WTC11 (cell line): ENCODE results near the gene YPEL4. TPM values are rescaled to one million over a fixed set of nuclear protein-coding genes. Genes with fewer than 3 reads are reported as not detected.

Source experiments
- AFF4 ChIP-seq: sonication (generic); formaldehyde crosslinking; IDR thresholded peaks from 2 replicates; pipeline ENCODE4 v1.8.1; 2023; ENCODE audit warnings: mild to moderate bottlenecking, missing genetic modification reagents, borderline replicate concordance
- ARID4B ChIP-seq: sonication (generic); formaldehyde crosslinking; IDR thresholded peaks from 2 replicates; pipeline ENCODE4 v1.8.0; 2023; ENCODE audit warnings: missing genetic modification reagents, mild to moderate bottlenecking, borderline replicate concordance
- CBFB ChIP-seq: sonication (generic); formaldehyde crosslinking; IDR thresholded peaks from 2 replicates; pipeline ENCODE4 v1.8.1; 2022; ENCODE audit warnings: mild to moderate bottlenecking, low read depth, missing genetic modification reagents
- CREM ChIP-seq: sonication (generic); formaldehyde crosslinking; IDR thresholded peaks from 2 replicates; pipeline ENCODE4 v1.8.1; 2022; ENCODE audit warnings: mild to moderate bottlenecking, missing genetic modification reagents, moderate library complexity
- E2F1 ChIP-seq: sonication (generic); formaldehyde crosslinking; IDR thresholded peaks from 2 replicates; pipeline ENCODE4 v1.8.0; 2022; ENCODE audit warnings: mild to moderate bottlenecking, missing genetic modification reagents
- ERG ChIP-seq: fragments of 250-450 bp; sonication (Bioruptor Pico); IDR thresholded peaks from 2 replicates; pipeline ENCODE4 v1.8.0; 2021; ENCODE audit warnings: mild to moderate bottlenecking
- IRF2 ChIP-seq: sonication (generic); formaldehyde crosslinking; IDR thresholded peaks from 2 replicates; pipeline ENCODE4 v1.8.0; 2022; ENCODE audit warnings: low read depth, missing genetic modification reagents, borderline replicate concordance
- MAX ChIP-seq: sonication (generic); formaldehyde crosslinking; IDR thresholded peaks from 2 replicates; pipeline ENCODE4 v1.8.0; 2022; ENCODE audit warnings: mild to moderate bottlenecking, missing genetic modification reagents
- MYBL2 ChIP-seq: sonication (generic); formaldehyde crosslinking; IDR thresholded peaks from 2 replicates; pipeline ENCODE4 v1.8.1; 2023; ENCODE audit warnings: mild to moderate bottlenecking, moderate library complexity, missing genetic modification reagents
- NFE2L1 ChIP-seq: sonication (generic); formaldehyde crosslinking; IDR thresholded peaks from 2 replicates; pipeline ENCODE4 v1.8.1; 2023; ENCODE audit warnings: missing genetic modification reagents
- NR2C2 ChIP-seq: sonication (generic); formaldehyde crosslinking; IDR thresholded peaks from 2 replicates; pipeline ENCODE4 v1.8.0; 2022; ENCODE audit warnings: mild to moderate bottlenecking, missing genetic modification reagents
- PRDM15 ChIP-seq: sonication (generic); formaldehyde crosslinking; IDR thresholded peaks from 2 replicates; pipeline ENCODE4 v1.8.0; 2022; ENCODE audit warnings: missing genetic modification reagents
- RELA ChIP-seq: sonication (generic); formaldehyde crosslinking; IDR thresholded peaks from 2 replicates; pipeline ENCODE4 v1.8.1; 2022; ENCODE audit warnings: missing genetic modification reagents, mild to moderate bottlenecking, borderline replicate concordance
- STAT6 ChIP-seq: sonication (generic); formaldehyde crosslinking; conservative IDR thresholded peaks from 2 replicates; pipeline ENCODE4 v1.8.1; 2023; ENCODE audit warnings: mild to moderate bottlenecking, low read depth, missing genetic modification reagents, moderate library complexity
- TEAD4 ChIP-seq: sonication (generic); formaldehyde crosslinking; IDR thresholded peaks from 2 replicates; pipeline ENCODE4 v1.8.0; 2022; ENCODE audit warnings: mild to moderate bottlenecking, missing genetic modification reagents
- ZBTB21 ChIP-seq: sonication (generic); formaldehyde crosslinking; IDR thresholded peaks from 2 replicates; pipeline ENCODE4 v1.8.1; 2023; ENCODE audit warnings: mild to moderate bottlenecking, missing genetic modification reagents, borderline replicate concordance
- ZMAT4 ChIP-seq: fragments of 250-450 bp; sonication (Bioruptor Pico); IDR thresholded peaks from 2 replicates; pipeline ENCODE4 v1.9.0; 2021; ENCODE audit warnings: mild to moderate bottlenecking
- ZNF121 ChIP-seq: sonication (generic); formaldehyde crosslinking; IDR thresholded peaks from 2 replicates; pipeline ENCODE4 v1.8.0; 2023; ENCODE audit warnings: missing genetic modification reagents
- ZNF396 ChIP-seq: fragments of 250-450 bp; sonication (Bioruptor Pico); IDR thresholded peaks from 2 replicates; pipeline ENCODE4 v1.8.0; 2021; ENCODE audit warnings: mild to moderate bottlenecking, moderate library complexity, borderline replicate concordance
- ZNF423 ChIP-seq: fragments of 250-450 bp; sonication (Bioruptor Pico); IDR thresholded peaks from 2 replicates; pipeline ENCODE4 v2.1.2; 2022; ENCODE audit warnings: mild to moderate bottlenecking, moderate library complexity
- total RNA-seq: library from RNA; stranded (reverse); gene quantifications from 3 replicates; pipeline ENCODE4 v1.2.3, GENCODE V29; 2021

YPEL4 gene
- total RNA-seq, 1 experiment from 2014 or later, result 0.15 TPM

GRCh38 chr11:57649826-57650738 is at the start of gene YPEL4 (continued):
- peak; percentile 97 for TF ChIP-seq ERG (CRISPR knock-in tag)
- no peak for TF ChIP-seq NFE2L1
- no peak for TF ChIP-seq E2F1
- no peak for TF ChIP-seq CBFB
- no peak for TF ChIP-seq TEAD4
- TF ChIP-seq PRDM15, result no peak
- no peak for TF ChIP-seq RELA
- no peak for TF ChIP-seq CREM
- TF ChIP-seq ZMAT4 (CRISPR knock-in tag), result peak; percentile 99
- no peak for TF ChIP-seq ZNF396 (CRISPR knock-in tag)
- TF ChIP-seq ZNF423 (CRISPR knock-in tag), result no peak
- TF ChIP-seq ZBTB21 (CRISPR knock-in tag), result no peak
- TF ChIP-seq MAX, result no peak
- no peak for TF ChIP-seq STAT6 (CRISPR knock-in tag)
- no peak for TF ChIP-seq AFF4 (CRISPR knock-in tag)
- TF ChIP-seq MYBL2 (CRISPR knock-in tag), result no peak
- no peak for TF ChIP-seq ARID4B (CRISPR knock-in tag)
- TF ChIP-seq ZNF121 (CRISPR knock-in tag), result no peak
- no peak for TF ChIP-seq IRF2
- TF ChIP-seq NR2C2 (CRISPR knock-in tag), result no peak
